Measurements from ENCODE around the gene KRT3.

The KRT3 gene

DNA sequence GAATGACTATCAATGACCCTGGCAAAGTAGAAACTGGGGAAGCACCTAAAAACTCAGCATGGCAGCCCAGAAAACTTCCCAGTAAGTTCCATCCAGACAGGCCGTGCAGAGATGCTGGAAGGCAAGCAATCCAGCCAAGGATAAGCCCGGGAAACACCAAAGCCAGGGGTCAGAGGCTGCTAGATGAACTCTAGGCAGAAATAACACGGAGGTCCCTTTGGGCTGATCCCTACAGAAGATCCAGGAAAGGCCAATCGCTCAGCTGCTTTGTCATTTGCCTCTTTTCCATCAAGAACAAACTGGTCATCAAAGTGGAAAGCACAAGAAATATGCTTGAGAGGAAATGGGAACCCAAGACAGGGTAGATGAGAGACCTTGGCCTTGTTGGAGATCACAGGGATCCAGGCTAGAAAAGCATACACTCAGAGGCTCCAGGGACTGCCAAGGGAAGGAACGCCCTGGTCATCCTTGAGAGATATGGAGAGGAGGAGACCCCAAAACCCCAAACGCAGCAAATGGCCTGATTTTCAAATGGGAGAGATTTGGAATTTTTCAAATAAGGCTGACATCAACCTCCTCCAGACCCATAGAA is 31.7 kb upstream of the KRT3 start:
- DNase-seq (ENCODE audit: low spot score) = no peak

DNA sequence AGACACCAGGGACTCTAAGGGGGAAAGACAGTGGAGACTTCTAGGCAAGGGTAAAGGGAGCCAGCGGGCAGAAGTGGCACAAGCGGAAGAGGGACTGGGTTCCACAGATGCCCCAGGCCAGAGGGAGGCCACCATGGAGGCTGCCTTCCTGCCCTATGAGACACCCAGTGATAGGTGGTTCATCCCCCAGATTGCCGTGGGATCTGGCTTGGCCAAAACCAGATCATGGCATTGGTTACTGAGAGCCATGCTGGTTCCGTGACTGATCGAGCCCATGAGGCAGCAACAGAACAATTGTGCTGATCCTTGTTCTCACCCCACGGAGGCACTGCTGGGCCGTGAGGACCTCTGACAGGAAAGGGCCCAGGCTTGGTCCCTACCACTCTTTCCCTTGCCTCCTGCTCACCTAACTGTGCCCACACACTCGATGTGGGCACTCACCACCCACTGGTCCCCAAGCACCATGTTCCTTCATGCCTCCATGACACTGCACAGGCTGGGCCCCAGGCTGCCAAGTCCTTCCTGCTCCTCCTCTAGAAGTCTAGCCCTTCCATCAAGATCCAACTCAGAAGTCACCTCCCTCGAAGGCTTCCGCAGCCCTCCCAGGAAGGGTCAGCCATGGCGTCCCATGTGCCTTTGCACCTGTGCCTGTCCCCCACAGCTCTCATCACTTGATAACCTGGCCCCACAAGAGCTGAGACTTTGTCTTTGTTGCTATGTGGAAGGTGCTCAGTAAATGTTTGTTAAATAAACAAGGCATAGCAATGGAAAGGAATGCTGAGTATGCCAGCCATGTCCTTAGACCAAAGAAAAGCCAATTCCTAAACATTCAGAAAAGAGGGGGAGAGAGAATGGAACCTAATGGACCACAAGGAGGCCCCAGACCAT is 30.9 kb upstream of the KRT3 start:
- no peak for DNase-seq (ENCODE audit: low spot score)

DNA sequence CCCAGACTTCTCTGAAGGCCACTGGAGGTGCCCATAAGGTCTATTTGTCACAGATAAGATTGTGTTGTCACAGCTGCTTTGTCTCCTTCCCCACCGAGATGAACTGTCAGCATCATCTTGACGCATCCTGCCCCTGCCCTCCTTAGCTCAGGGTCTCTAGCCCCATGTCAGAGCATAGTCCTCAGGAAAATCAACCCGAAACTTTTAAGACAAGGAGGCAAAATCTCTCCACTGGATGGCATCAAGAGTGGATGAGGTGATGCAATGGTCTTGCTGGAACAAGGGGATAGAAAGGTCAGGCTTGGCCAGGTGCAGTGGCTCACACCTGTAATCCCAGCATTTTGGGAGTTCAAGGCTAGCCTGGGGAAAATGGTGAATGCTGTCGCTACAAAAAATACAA is 30.0 kb upstream of the KRT3 start:
- no peak for DNase-seq (ENCODE audit: low spot score)

- DNase-seq (ENCODE audit: low spot score) = no peak
Observed at GRCh38 chr12:52824741-52825410, 29.0 kb upstream of the KRT3 start.

- DNase-seq (ENCODE audit: low spot score) = no peak
Observed at GRCh38 chr12:52823761-52824450, 28.0 kb upstream of the KRT3 start.

DNA sequence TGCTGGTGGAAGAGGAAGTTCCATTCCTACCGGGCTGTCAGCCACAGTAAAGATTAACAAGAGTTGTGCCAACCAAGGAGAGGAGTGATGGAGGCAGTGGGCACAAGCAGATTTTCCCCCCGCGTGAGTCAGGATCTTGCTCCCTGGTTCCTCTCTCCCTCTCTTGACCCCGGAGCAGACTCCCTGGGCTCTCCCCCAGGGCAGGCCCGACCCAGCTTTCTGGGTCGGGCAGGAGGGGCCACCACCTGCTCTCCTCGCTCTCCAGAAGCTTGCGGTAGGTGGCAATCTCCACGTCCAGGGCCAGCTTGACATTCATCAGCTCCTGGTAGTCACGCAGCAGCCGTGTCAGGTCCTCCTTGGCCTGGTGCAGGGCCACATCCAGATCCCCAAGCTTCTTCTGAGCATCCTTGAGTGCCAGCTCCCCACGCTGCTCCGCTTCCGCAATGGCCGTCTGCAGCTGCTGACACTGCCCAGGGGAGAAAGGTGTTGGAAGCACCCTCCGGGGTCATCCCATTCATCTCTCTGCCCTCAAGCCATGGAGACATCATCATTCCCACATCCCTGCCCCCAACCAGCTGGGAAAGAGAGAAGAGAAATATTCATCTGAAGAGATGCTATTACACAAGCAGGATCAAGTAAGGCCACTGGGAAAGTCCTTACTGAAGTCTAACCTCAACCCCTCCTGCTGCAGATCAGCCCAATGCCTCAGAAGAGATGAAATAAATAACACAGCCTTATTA is 27.0 kb upstream of the KRT3 start:
- no peak for DNase-seq (ENCODE audit: low spot score)

DNA sequence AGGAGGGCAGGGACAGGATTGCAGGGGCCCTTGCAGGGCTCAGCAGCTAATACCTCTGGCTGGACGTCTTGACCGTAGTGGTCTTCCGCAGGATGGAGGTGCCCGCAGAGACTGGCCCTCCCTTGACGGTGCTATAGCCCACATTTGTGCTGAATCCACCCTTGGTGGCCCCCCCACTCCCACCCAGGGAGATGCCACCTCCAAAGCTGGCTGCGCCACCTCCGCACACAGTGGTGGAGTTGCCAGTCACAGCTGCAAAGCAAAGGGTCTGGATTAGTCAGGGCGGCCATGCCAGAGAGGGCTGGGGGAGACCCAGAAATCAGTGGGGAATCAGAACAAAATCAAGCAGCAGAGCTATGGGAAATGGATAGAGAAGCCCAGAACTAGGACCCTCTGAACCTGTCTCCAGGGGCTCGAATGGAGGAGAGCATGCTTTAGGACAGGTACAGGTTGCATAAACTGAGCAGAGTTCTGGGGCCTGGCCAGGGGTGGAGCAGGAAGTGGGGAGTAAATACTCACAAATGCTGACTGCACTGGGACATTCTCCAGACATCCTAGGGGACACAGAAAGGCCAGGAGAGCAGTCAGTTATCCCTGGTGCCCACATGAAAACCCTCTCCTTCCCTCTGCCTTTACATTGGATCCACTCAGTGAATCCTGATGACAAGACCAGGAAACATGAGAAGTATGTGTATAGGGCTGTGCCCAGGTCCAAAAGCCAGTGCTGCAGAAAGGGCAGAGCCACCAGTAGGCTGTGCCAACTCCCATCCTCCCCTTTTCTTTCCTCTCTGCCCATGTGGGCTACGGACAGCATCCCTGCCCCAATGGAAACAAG is 26.1 kb upstream of the KRT3 start:
- no peak for DNase-seq (ENCODE audit: low spot score)

DNA sequence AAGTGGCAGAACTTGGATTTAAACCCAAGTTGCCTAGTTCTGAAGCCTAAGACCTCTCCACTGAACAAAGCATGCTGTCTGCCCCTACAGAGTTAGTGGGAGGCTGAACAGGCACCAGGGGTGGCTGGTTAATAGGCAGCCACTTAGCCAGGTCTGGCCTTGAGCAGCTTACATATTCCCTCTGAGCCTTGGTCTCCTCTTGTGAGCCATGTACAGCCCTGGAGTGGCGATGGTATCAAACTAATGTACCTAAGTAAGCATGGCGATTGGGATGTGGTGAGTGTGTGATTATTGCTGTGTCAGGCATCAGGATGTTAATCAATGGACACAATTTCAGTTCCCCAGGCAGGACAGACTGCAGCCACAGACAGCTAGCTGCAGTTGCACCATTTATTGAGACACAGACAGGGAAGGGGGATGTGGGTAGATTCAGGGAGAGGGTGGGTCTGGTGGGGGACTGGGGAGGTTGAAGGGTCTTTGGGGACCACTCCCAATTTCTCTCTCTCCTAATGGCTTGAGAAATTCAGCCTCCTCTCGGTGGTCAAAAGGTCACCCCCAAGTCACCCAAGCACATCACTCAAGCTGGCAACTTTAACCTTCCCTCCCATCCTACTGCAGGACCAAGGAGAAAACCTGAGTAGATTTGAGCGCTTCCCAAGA is 25.3 kb upstream of the KRT3 start:
- no peak for DNase-seq (ENCODE audit: low spot score)

GRCh38 chr12:52820521-52820920 is 24.6 kb upstream of the KRT3 start:
- no peak for DNase-seq (ENCODE audit: low spot score)

DNA sequence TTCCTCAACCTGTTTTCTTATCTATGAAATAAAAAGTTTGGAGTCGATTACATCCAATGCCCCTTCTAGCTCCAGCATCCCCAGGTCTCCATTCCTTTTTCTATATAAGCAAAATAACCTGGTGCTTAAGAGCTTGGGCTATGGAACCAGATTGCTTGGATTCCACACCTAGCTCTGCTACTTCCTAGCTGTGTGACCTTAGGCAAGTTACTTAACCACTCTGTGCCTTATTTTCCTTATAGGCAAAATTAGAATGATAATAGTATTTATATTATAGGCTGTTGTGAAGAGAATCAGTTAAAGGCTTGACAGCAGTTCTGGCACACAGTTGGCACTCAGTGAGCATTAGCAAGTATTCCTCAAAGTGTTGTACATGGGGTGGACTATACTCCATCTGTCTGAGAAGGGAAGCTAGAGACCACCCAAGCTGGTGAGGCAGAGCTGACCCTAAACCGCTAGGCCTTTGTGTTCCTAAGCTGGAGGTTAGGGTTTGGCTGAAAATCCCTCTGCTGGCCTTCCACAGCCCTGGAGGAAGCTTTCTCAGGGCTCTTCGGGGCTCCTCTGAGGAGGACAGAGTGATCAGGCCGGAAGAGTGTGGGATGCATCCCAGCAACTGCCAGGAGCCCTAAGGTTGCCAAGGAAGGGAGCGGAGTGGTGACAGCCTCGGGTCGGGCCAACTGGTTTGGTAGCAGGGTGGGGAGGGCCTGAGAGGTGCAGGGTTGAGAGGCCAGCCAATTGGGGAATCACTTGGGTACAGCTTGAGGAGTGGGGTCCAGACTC is 24.0 kb upstream of the KRT3 start:
- no peak for DNase-seq (ENCODE audit: low spot score)

DNA sequence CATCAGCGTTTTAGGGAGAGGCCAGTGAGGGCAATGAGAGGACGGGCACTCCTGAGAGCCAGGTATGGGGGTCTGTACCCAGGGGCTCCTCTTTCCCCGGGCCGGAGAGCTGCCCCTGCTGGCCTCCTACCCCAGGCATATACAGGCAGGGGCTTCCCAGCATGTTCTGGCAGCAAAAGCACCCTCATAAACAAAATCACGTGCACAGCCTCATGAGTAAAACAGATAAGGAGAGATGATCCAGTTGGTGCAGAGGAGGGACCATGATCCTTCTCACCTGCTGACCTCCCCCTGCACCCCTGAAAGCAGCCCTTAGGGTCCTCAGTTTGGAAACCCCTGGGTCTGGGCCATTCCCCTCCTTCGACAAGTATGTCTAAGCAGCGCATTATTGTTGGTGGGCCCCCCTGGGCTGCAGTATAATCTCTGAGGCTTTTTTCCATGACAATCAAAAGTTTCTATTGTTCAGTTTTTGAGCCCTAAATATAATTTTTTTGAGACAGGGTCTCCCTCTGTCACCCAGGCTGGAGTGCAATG is 23.0 kb upstream of the KRT3 start:
- DNase-seq (ENCODE audit: low spot score) = no peak

DNA sequence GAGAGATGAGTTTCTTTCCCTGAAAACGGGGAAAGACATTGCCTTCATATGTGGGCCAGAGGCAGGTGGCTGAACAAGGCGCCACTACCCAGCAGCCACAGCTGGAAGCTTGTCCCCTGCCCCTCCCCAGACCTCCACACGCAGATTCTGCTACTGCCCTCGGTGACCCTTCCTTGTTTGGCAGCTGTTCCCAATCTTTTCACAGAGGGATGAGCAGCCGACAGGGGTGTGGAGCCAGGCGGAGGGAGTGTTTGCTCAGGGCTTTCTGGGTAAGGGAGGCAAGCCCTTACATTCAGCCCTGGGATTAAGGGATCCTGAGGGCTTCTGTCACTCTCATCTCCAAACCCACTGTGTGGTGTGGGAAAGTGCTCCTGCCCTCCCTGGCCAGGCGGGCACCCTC is 22.5 kb upstream of the KRT3 start:
- DNase-seq (ENCODE audit: low spot score) = no peak

- no peak for DNase-seq (ENCODE audit: low spot score)
Observed at GRCh38 chr12:52817699-52818238, 21.9 kb upstream of the KRT3 start.

- DNase-seq (ENCODE audit: low spot score) = no peak
Observed at GRCh38 chr12:52817003-52817698, 21.2 kb upstream of the KRT3 start.

DNA sequence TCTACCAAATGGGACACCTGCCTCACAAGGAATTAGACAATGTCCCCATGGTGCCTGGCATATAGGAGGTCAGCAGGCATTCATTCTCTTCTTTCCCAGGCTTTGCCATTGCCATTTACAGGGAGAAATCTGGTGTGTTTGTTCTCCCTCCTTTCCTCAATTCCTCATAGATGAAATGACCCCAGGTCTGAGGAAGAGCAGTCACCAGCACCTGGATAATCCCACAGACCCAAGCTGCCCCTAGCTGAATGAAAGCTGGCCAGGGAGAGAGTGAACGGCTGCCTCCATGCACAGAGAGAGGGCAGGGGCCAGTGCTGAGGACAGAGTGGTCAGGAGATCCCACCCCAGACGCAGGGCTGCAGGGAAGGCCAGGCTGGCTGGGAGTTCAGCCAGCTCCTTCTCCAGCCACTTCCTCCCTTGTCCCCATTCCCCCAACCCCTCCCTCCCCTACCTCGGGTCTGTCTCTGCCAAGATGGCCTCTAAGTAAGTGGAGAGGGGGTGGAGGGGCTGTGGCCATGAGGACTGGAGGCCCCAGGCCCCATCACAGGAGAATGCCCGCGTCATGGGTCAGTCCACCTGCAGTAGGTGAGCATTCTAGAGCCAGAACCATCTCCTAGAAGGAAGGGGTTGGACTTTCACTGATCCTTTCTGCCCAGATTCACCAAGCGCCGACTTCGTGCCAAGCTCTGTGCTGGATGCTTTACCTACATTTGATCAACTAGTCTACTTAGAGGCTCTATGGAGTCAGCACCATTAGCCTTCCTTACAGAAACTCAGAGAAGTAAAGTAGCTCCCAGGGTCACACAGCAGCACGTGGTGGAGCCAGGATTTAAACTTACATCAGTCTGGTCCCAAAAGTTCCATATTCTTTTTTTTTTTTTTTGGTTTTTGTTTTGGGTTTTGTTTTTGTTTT is 20.0 kb upstream of the KRT3 start:
- no peak for DNase-seq (ENCODE audit: low spot score)

GRCh38 chr12:52815161-52815560 is 19.2 kb upstream of the KRT3 start:
- no peak for DNase-seq (ENCODE audit: low spot score)

DNA sequence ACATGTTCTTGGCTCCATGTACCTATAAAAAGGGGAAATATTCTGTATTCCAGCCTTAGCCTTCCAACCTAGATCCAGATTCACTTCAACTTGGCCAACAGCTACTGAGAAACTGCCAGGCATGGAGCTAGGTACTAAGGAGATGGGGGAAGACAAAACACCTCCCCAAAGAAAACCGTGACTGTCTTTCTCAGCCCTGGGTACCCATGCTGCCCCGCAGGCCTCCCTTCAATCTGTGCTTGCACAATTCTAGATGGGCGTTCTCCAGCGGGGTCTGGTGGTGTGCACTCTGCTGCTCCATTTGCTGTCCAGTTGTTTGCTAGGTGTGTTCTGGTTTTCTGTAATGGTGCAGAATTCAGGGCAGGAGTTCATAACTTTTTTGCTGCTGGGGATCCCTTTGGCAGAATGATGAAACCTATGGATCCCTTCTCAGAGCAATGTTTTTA is 18.8 kb upstream of the KRT3 start:
- DNase-seq (ENCODE audit: low spot score) = no peak
